PC-3 (cell line): ENCODE data around the gene PIEZO2. TPM values are rescaled to one million over a fixed set of nuclear protein-coding genes. Genes with fewer than 3 reads are reported as not detected.

Experiments
- ATAC-seq: fragments of 200-7000 bp; cut with Tn5 transposase; 2 replicates; pipeline ENCODE4 v1.9.1; 2020; ENCODE audit warnings: mild to moderate bottlenecking, moderate library complexity
- BruUV-seq: library from RNA; stranded (reverse); fragments of 400-500 nt; replicated peaks from 2 replicates; lab custom pipeline; 2021; lab: Mats Ljungman, UMichigan
- CTCF ChIA-PET: fragments of 300-600 bp; sonication (Branson Sonifier 250); formaldehyde crosslinking; loops from one replicate; lab custom pipeline; 2022; ENCODE audit warnings: antibody characterized with exemption; lab: Charles Lee
- POLR2A ChIA-PET: fragments of 300-600 bp; sonication (Branson Sonifier 250); formaldehyde crosslinking; loops from one replicate; lab custom pipeline; 2022; ENCODE audit warnings: antibody characterized with exemption; ENCODE audit not compliant: unreplicated experiment; lab: Charles Lee
- DNase-seq: peaks from one replicate; pipeline ENCODE4 v3.0.0-alpha.2; 2015
- H2AFZ ChIP-seq: fragments of 300-600 bp; sonication (generic); 2 replicates; pipeline ENCODE4 v1.6.0; 2016; ENCODE audit warnings: antibody characterized with exemption, low read length
- H3F3A ChIP-seq: fragments of 300-600 bp; sonication (generic); one replicate; pipeline ENCODE4 v1.6.0; 2017; ENCODE audit warnings: antibody characterized with exemption, low read length, control low read depth, mild to moderate bottlenecking; ENCODE audit not compliant: unreplicated experiment
- H3K27ac ChIP-seq: fragments of 300-600 bp; sonication (generic); 2 replicates; pipeline ENCODE4 v1.5.1; 2016; ENCODE audit warnings: mild to moderate bottlenecking, low read length
- H3K27me3 ChIP-seq: fragments of 300-600 bp; sonication (generic); 2 replicates; pipeline ENCODE4 v1.6.1; 2016; ENCODE audit warnings: low read length, mixed read lengths
- H3K36me3 ChIP-seq: fragments of 300-600 bp; sonication (generic); 2 replicates; pipeline ENCODE4 v1.6.1; 2016; ENCODE audit warnings: low read depth, mixed run types, low read length, mixed read lengths
- H3K4me1 ChIP-seq: fragments of 300-600 bp; sonication (generic); 2 replicates; pipeline ENCODE4 v1.5.1; 2016; ENCODE audit warnings: low read length; ENCODE audit not compliant: insufficient read depth
- H3K4me2 ChIP-seq: fragments of 300-600 bp; sonication (generic); 2 replicates; pipeline ENCODE4 v1.6.0; 2016; ENCODE audit warnings: low read length
- H3K4me3 ChIP-seq: fragments of 300-600 bp; sonication (generic); 2 replicates; pipeline ENCODE4 v1.5.1; 2016; ENCODE audit warnings: mild to moderate bottlenecking, low read length, mixed read lengths
- H3K79me2 ChIP-seq: fragments of 300-600 bp; sonication (generic); 2 replicates; pipeline ENCODE4 v1.6.1; 2017; ENCODE audit warnings: low read length, mixed read lengths
- H3K9ac ChIP-seq: fragments of 300-600 bp; sonication (generic); 2 replicates; pipeline ENCODE4 v1.6.0; 2016; ENCODE audit warnings: mild to moderate bottlenecking, low read length
- H3K9me2 ChIP-seq: fragments of 300-600 bp; sonication (generic); replicated peaks from 2 replicates; pipeline ENCODE4 v1.6.1; 2016; ENCODE audit warnings: mixed run types, low read length, mixed read lengths
- H3K9me3 ChIP-seq: fragments of 300-600 bp; sonication (generic); 2 replicates; pipeline ENCODE4 v1.6.1; 2016; ENCODE audit warnings: low read length, mixed read lengths
- H4K20me1 ChIP-seq: fragments of 300-600 bp; sonication (generic); 2 replicates; pipeline ENCODE4 v1.6.1; 2016; ENCODE audit warnings: low read length, mixed read lengths
- EZH2 ChIP-seq: fragments of 300-600 bp; sonication (generic); IDR thresholded peaks from one replicate; pipeline ENCODE4 v1.6.1; 2017; ENCODE audit warnings: antibody characterized with exemption, mild to moderate bottlenecking, low read length; ENCODE audit not compliant: unreplicated experiment
- EZH2phosphoT487 ChIP-seq: fragments of 300-600 bp; sonication (generic); IDR thresholded peaks from 2 replicates; pipeline ENCODE4 v1.6.1; 2018; ENCODE audit warnings: mild to moderate bottlenecking, antibody characterized with exemption, low read length, borderline replicate concordance
- intact Hi-C: fragments of 100-400 bp; cut with micrococcal nuclease; formaldehyde crosslinking; loops from 2 replicates; pipeline ENCODE4 v1.9.0; 2023
- total RNA-seq: library from RNA; depleted of rRNA; stranded (reverse); fragments of >200 nt; gene quantifications from 2 replicates; pipeline ENCODE4 v1.2.3, GENCODE V29; 2014
- TF ChIP-seq, protein P1 (sequence below): fragments of 300-600 bp; sonication (generic); conservative IDR thresholded peaks from 2 replicates; pipeline ENCODE4 v1.5.1; 2017; ENCODE audit warnings: antibody characterized with exemption, low read depth, mild to moderate bottlenecking, low read length

PIEZO2 gene
- total RNA-seq, 1 experiment from 2014 or later: not detected

DNA sequence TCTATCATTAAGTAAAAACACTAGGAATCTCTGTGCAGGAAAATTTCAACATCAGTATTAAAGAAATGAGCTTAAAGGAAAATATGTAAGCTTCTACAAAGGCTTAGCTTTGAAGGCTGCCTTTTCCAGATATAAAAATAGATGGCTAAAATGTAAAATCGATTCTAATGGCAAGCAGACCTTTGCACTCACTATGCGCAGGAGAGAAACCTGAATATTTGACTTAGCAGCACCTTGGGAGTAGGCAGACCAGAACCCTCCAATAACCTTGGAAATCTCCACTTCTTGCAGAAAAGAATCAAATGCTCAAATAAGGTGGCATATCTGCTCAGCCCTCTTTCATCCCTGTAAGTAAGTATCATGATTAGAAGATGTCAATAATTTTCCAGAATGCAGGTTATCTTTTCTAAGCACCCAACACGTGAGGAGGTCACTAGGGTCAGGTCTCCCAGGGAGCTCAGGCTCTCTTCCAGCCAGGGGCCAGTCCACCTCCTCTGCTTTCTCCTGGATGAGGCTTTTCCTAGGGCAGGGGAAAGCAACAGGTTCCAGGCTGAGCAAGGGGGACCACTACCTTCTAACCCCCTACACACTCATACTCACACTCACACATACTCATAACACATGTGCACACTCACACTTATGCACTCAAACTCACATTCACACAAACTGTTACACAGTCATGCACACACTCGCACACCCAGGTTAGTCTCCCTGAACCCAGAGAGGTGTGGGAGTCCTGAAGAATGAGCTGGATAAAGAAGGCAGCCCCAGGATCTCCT is 3.8 kb downstream of the PIEZO2 start:
- peaks cover 85% of the 10 kb centered on the region for H3K27me3 ChIP-seq
- TF ChIP-seq, protein P1, sequence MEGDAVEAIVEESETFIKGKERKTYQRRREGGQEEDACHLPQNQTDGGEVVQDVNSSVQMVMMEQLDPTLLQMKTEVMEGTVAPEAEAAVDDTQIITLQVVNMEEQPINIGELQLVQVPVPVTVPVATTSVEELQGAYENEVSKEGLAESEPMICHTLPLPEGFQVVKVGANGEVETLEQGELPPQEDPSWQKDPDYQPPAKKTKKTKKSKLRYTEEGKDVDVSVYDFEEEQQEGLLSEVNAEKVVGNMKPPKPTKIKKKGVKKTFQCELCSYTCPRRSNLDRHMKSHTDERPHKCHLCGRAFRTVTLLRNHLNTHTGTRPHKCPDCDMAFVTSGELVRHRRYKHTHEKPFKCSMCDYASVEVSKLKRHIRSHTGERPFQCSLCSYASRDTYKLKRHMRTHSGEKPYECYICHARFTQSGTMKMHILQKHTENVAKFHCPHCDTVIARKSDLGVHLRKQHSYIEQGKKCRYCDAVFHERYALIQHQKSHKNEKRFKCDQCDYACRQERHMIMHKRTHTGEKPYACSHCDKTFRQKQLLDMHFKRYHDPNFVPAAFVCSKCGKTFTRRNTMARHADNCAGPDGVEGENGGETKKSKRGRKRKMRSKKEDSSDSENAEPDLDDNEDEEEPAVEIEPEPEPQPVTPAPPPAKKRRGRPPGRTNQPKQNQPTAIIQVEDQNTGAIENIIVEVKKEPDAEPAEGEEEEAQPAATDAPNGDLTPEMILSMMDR: no peak
- no peak for TF ChIP-seq EZH2phosphoT487
- no peak for TF ChIP-seq EZH2
- no peak overlapping the region for H3K4me3 ChIP-seq
- intact Hi-C loops: no loop called here
- POLR2A ChIA-PET: no interaction called here
- H3K79me2 ChIP-seq: no peaks in the 10 kb centered on the region
- no peak for ATAC-seq
- no peak overlapping the region for H3K4me2 ChIP-seq
- no peaks in the 10 kb centered on the region for H4K20me1 ChIP-seq
- no peaks in the 10 kb centered on the region for H3K9me2 ChIP-seq
- DNase-seq: no peak
- BruUV-seq: no TSS peak
- no peaks in the 10 kb centered on the region for H3K4me1 ChIP-seq
- H2AFZ ChIP-seq: no peak overlapping the region
- CTCF ChIA-PET: interaction anchor here (0.7 kb wide), 1 partner anchor 97 kb away, joined by 3 read pairs; no protein-coding TSS in a partner anchor
- H3K9ac ChIP-seq: no peak overlapping the region
- no peaks in the 10 kb centered on the region for H3K9me3 ChIP-seq
- no peak overlapping the region for H3K27ac ChIP-seq
- H3F3A ChIP-seq: no peaks in the 10 kb centered on the region
- H3K36me3 ChIP-seq: no peaks in the 10 kb centered on the region

- no peak for DNase-seq
- no peak for ATAC-seq
These were observed 12.0 kb downstream of the PIEZO2 start for GRCh38 chr18:11137400-11137799.

More at GRCh38 chr18:11137400-11137799, 12.0 kb downstream of the PIEZO2 start:
- Histone ChIP-seq H2AFZ (no peak overlapping the region), H3K79me2 (no peaks in the 10 kb centered on the region), H4K20me1 (no peaks in the 10 kb centered on the region), H3K9me2 (no peaks in the 10 kb centered on the region), H3K27ac (no peak overlapping the region), H3K36me3 (no peaks in the 10 kb centered on the region), H3K4me3 (no peak overlapping the region), H3K9me3 (no peaks in the 10 kb centered on the region), H3F3A (no peaks in the 10 kb centered on the region), H3K4me2 (no peak overlapping the region), H3K27me3 (peaks cover 64% of the 10 kb centered on the region), H3K9ac (no peak overlapping the region), H3K4me1 (no peaks in the 10 kb centered on the region)
- CTCF ChIA-PET: interaction anchor here (0.6 kb wide), 1 partner anchor 861 kb away, joined by 3 read pairs; no protein-coding TSS in a partner anchor
- intact Hi-C loops: no loop called here
- no TSS peak for BruUV-seq
- POLR2A ChIA-PET: no interaction called here
- no peak for TF ChIP-seq EZH2
- TF ChIP-seq, protein P1: no peak
- no peak for TF ChIP-seq EZH2phosphoT487
